A549 (cell line): ENCODE measurements around the gene TOM1L2.

Experiments used
- CEBPB ChIP-seq, 2 experiments: fragments of >200 bp in 1 of 2; sonication (Bioruptor Twin) in 1 of 2; formaldehyde crosslinking in 1 of 2; IDR thresholded peaks; 2 replicates each; pipeline ENCODE4 v1.6.1; 2012 to 2016
- HOXB5 ChIP-seq: fragments of 250-450 bp; sonication (Bioruptor Pico); IDR thresholded peaks from 2 replicates; pipeline ENCODE4 v1.5.0; 2020; ENCODE audit warnings: mild to moderate bottlenecking, moderate library complexity
- PBX3 ChIP-seq: IDR thresholded peaks from 2 replicates; pipeline ENCODE4 v1.6.1; 2012
- POLR2A ChIP-seq: IDR thresholded peaks from 2 replicates; pipeline ENCODE4 v1.6.1; 2012; ENCODE audit warnings: mild to moderate bottlenecking, low read length
- ZFP36 ChIP-seq: fragments of 450-650 bp; IDR thresholded peaks from 2 replicates; pipeline ENCODE4 v1.6.1; 2014; ENCODE audit warnings: borderline replicate concordance; ENCODE audit not compliant: partially characterized antibody
- TF ChIP-seq, protein P1 (sequence below): fragments of >200 bp; sonication (Bioruptor Twin); formaldehyde crosslinking; IDR thresholded peaks from 3 replicates; pipeline ENCODE4 v1.5.1; 2016

DNA sequence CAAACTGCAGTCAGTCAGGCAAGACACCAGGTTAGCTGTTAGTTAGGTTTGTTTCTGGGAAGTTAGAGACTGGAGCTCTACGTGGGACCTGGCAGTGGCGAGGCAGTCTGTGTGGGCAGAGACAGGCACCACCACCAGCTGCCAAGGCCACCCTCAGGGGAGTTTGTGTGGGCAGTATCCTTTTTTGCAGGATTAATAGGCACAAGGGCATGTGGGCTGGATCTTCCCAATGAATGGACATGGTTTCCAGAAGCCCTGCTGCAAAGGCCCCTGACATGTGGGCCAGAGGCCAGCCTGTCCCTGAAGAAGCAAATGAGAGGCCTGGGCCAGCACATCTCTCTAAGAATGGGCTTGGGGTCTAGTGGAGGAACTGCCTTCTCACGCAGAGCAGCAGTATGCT, 116.2 kb downstream of the TOM1L2 start:
- TF ChIP-seq PBX3 (no peak), HOXB5 (CRISPR knock-in tag) (no peak), POLR2A (no peak), ZFP36 (no peak), CEBPB (IDR thresholded peaks at IDR 0.05) (no peak)
- TF ChIP-seq, protein P1, sequence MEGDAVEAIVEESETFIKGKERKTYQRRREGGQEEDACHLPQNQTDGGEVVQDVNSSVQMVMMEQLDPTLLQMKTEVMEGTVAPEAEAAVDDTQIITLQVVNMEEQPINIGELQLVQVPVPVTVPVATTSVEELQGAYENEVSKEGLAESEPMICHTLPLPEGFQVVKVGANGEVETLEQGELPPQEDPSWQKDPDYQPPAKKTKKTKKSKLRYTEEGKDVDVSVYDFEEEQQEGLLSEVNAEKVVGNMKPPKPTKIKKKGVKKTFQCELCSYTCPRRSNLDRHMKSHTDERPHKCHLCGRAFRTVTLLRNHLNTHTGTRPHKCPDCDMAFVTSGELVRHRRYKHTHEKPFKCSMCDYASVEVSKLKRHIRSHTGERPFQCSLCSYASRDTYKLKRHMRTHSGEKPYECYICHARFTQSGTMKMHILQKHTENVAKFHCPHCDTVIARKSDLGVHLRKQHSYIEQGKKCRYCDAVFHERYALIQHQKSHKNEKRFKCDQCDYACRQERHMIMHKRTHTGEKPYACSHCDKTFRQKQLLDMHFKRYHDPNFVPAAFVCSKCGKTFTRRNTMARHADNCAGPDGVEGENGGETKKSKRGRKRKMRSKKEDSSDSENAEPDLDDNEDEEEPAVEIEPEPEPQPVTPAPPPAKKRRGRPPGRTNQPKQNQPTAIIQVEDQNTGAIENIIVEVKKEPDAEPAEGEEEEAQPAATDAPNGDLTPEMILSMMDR = no peak
